ENCODE measurements around the gene SLC27A1. TPM values are rescaled to one million over a fixed set of nuclear protein-coding genes. Genes with fewer than 3 reads are reported as not detected.

Gene SLC27A1
- total and polyA plus RNA-seq, 2 donors (not counting 3 experiments of a cell fraction or from before 2014, with no cell fraction given), result 10.4 to 13.5 TPM

GRCh38 chr19:17541184-17541759 lies 70.9 kb downstream of the SLC27A1 start:
- H3K9ac ChIP-seq (replicated peaks; ENCODE audit: extremely low read depth, insufficient read depth, low read length), result no peak overlapping the region
- H4K20me1 ChIP-seq (replicated peaks; ENCODE audit: control insufficient read depth, extremely low read depth, insufficient read depth, low read length), result no peaks in the 10 kb centered on the region
- H3K9me3 ChIP-seq (replicated peaks; ENCODE audit: control insufficient read depth, insufficient read depth, low read length), result no peaks in the 10 kb centered on the region
- FAIRE-seq, result no peak
- H3K4me3 ChIP-seq (replicated peaks in 1 of 3; ENCODE audit: insufficient read depth in 1 of 3, low read depth in 1 of 3, low read length in 3 of 3), result no peak overlapping the region
- no peaks in the 10 kb centered on the region for H3K27me3 ChIP-seq (ENCODE audit: control insufficient read depth in 2 of 2, insufficient read depth in 2 of 2, low read length in 2 of 2)
- peaks cover 7% of the 10 kb centered on the region for H3K4me1 ChIP-seq (ENCODE audit: control insufficient read depth, extremely low read depth, insufficient read depth, low read length)
- no peak overlapping the region for H3K27ac ChIP-seq (ENCODE audit: insufficient read depth, low read depth, low read length)
- DNase-seq (ENCODE audit: low read depth, low spot score), result no peak
- no peak overlapping the region for H2AFZ ChIP-seq (ENCODE audit: low read depth, low read length)
- H3K9me1 ChIP-seq (replicated peaks; ENCODE audit: control insufficient read depth, extremely low read depth, insufficient read depth, low read length), result no peaks in the 10 kb centered on the region
- intact Hi-C loops (cut with micrococcal nuclease) (no loop called here), dilution Hi-C loops (cut with MboI; ENCODE audit: extremely low pct_ligation_motif_present, low sequenced_read_pairs) (no loop called here)
- no TSS peak for BruUV-seq (replicated peaks)
- no peak overlapping the region for H3K4me2 ChIP-seq (ENCODE audit: insufficient read depth, low read length)
- H3K36me3 ChIP-seq (ENCODE audit: control insufficient read depth in 2 of 2, extremely low read depth in 1 of 2, insufficient read depth in 2 of 2, low read length in 2 of 2), result no peaks in the 10 kb centered on the region
- H3K79me2 ChIP-seq (ENCODE audit: control insufficient read depth, insufficient read depth, low read length), result no peaks in the 10 kb centered on the region
- CTCF ChIA-PET, result interaction anchor here (0.7 to 3.3 kb wide), 2 partner anchors 8 to 12 kb away, joined by 4 to 12 read pairs; no protein-coding TSS in a partner anchor
- TF ChIP-seq CTCF (IDR thresholded peaks at IDR 0.05; ENCODE audit: extremely low read depth in 1 of 2, insufficient read depth in 1 of 2, low read depth in 1 of 2, low read length in 2 of 2) (no peak), JUN (IDR thresholded peaks at IDR 0.05; ENCODE audit: borderline replicate concordance, insufficient read depth, insufficient read length, low read depth) (no peak), MAX (IDR thresholded peaks at IDR 0.05; ENCODE audit: insufficient read depth, insufficient read length) (no peak), POLR2AphosphoS5 (IDR thresholded peaks at IDR 0.05; ENCODE audit: insufficient read depth, low read depth, low read length) (no peak), GATA2 (IDR thresholded peaks at IDR 0.05; ENCODE audit: insufficient read depth, insufficient read length, low read depth, low read length) (no peak), POLR2A (IDR thresholded peaks at IDR 0.05; ENCODE audit: low read depth, low read length) (no peak), FOS (IDR thresholded peaks at IDR 0.05; ENCODE audit: borderline replicate concordance, insufficient read depth, low read length) (no peak), MYC (IDR thresholded peaks at IDR 0.05; ENCODE audit: low read depth, low read length) (no peak), EZH2 (IDR thresholded peaks at IDR 0.05; ENCODE audit: borderline replicate concordance, low read depth, low read length, severe bottlenecking) (no peak)
- POLR2A ChIA-PET, result no interaction called here

Data from endothelial cell of umbilical vein (primary cell).